H9 (cell line): ENCODE results near the gene IFNAR2. TPM values are rescaled to one million over a fixed set of nuclear protein-coding genes. Genes with fewer than 3 reads are reported as not detected.
A peak's percentile ranks its signal among the peaks of the same experiment; 100 is the strongest.

ENCODE experiments used
- DNase-seq: peaks from one replicate; pipeline ENCODE4 v3.0.0-alpha.2; 2017
- H2AFZ ChIP-seq: one replicate; pipeline ENCODE4 v1.6.1; 2013; ENCODE audit warnings: mild to moderate bottlenecking, low read length, control low read depth, moderate library complexity
- H2AK5ac ChIP-seq: 2 replicates; pipeline ENCODE4 v1.6.1; 2013; ENCODE audit warnings: low read length, control low read depth, mixed read lengths; ENCODE audit not compliant: insufficient read length
- H2BK120ac ChIP-seq: one replicate; pipeline ENCODE4 v1.6.1; 2013; ENCODE audit warnings: low read depth, mild to moderate bottlenecking, low read length, control low read depth, inconsistent platforms; ENCODE audit not compliant: poor library complexity, severe bottlenecking
- H2BK12ac ChIP-seq: 2 replicates; pipeline ENCODE4 v1.6.1; 2013; ENCODE audit warnings: low read length, control low read depth, mixed read lengths, low read depth; ENCODE audit not compliant: insufficient read length
- H2BK15ac ChIP-seq: 2 replicates; pipeline ENCODE4 v1.6.1; 2013; ENCODE audit warnings: low read depth, low read length, control low read depth
- H2BK20ac ChIP-seq: one replicate; pipeline ENCODE4 v1.6.1; 2013; ENCODE audit warnings: low read depth, mild to moderate bottlenecking, low read length, control low read depth, inconsistent platforms; ENCODE audit not compliant: poor library complexity, severe bottlenecking
- H2BK5ac ChIP-seq: 2 replicates; pipeline ENCODE4 v1.6.1; 2013; ENCODE audit warnings: low read length, control low read depth, mixed read lengths; ENCODE audit not compliant: insufficient read length
- H3K14ac ChIP-seq: 2 replicates; pipeline ENCODE4 v1.6.1; 2013; ENCODE audit warnings: low read length, control low read depth; ENCODE audit not compliant: insufficient read depth
- H3K18ac ChIP-seq: 2 replicates; pipeline ENCODE4 v1.6.1; 2013; ENCODE audit warnings: low read depth, mild to moderate bottlenecking, mixed read lengths, low read length, control low read depth; ENCODE audit not compliant: insufficient read length
- H3K23ac ChIP-seq: 2 replicates; pipeline ENCODE4 v1.6.1; 2013; ENCODE audit warnings: low read length, control low read depth, mixed read lengths, low read depth; ENCODE audit not compliant: insufficient read length
- H3K23me2 ChIP-seq: 2 replicates; pipeline ENCODE4 v1.6.1; 2013; ENCODE audit warnings: low read depth, mild to moderate bottlenecking, mixed read lengths, low read length, control low read depth; ENCODE audit not compliant: insufficient read length, poor library complexity, severe bottlenecking
- H3K27ac ChIP-seq: 2 replicates; pipeline ENCODE4 v1.5.1; 2013; ENCODE audit warnings: low read length, control low read depth, mixed read lengths, low read depth; ENCODE audit not compliant: insufficient read length
- H3K27me3 ChIP-seq: 2 replicates; pipeline ENCODE4 v1.6.1; 2013; ENCODE audit warnings: low read length, control low read depth, inconsistent platforms; ENCODE audit not compliant: insufficient read depth
- H3K4ac ChIP-seq: 2 replicates; pipeline ENCODE4 v1.6.1; 2013; ENCODE audit warnings: low read depth, mild to moderate bottlenecking, control low read depth, inconsistent platforms, low read length, moderate library complexity
- H3K4me1 ChIP-seq: 2 replicates; pipeline ENCODE4 v1.6.1; 2013; ENCODE audit warnings: low read length, control low read depth, inconsistent platforms; ENCODE audit not compliant: insufficient read depth
- H3K4me2 ChIP-seq: 2 replicates; pipeline ENCODE4 v1.6.1; 2013; ENCODE audit warnings: low read length, control low read depth, mixed read lengths; ENCODE audit not compliant: insufficient read length, insufficient read depth
- H3K56ac ChIP-seq: 2 replicates; pipeline ENCODE4 v1.6.1; 2013; ENCODE audit warnings: low read depth, mild to moderate bottlenecking, mixed read lengths, low read length, control low read depth; ENCODE audit not compliant: insufficient read length
- H3K79me1 ChIP-seq: 2 replicates; pipeline ENCODE4 v1.6.1; 2013; ENCODE audit warnings: low read depth, mild to moderate bottlenecking, moderate library complexity, low read length, control low read depth, inconsistent platforms; ENCODE audit not compliant: insufficient read depth, poor library complexity, severe bottlenecking
- H3K79me2 ChIP-seq: 2 replicates; pipeline ENCODE4 v1.6.1; 2013; ENCODE audit warnings: low read length, control low read depth, inconsistent platforms; ENCODE audit not compliant: insufficient read depth
- H3K9ac ChIP-seq: 2 replicates; pipeline ENCODE4 v1.6.1; 2013; ENCODE audit warnings: low read length, control low read depth, mixed read lengths; ENCODE audit not compliant: insufficient read length; ENCODE audit errors: extremely low read depth
- H3K9me3 ChIP-seq: one replicate; pipeline ENCODE4 v1.6.1; 2013; ENCODE audit warnings: low read depth, low read length, inconsistent platforms; ENCODE audit not compliant: control insufficient read depth
- H3T11ph ChIP-seq: one replicate; pipeline ENCODE4 v1.6.1; 2013; ENCODE audit warnings: mild to moderate bottlenecking, low read length, control low read depth, inconsistent platforms
- H4K20me1 ChIP-seq: one replicate; pipeline ENCODE4 v1.6.1; 2013; ENCODE audit not compliant: control insufficient read depth, insufficient read length, insufficient read depth
- H4K5ac ChIP-seq: 2 replicates; pipeline ENCODE4 v1.6.1; 2013; ENCODE audit warnings: low read depth, mild to moderate bottlenecking, mixed read lengths, low read length, control low read depth; ENCODE audit not compliant: insufficient read length
- H4K8ac ChIP-seq: replicated peaks from 2 replicates; pipeline ENCODE4 v1.6.1; 2013; ENCODE audit warnings: low read length, control low read depth, mixed read lengths, low read depth; ENCODE audit not compliant: insufficient read length
- H4K91ac ChIP-seq: 2 replicates; pipeline ENCODE4 v1.6.1; 2013; ENCODE audit warnings: low read depth, mild to moderate bottlenecking, moderate library complexity, mixed read lengths, low read length, control low read depth; ENCODE audit not compliant: insufficient read length
- H3K27ac Mint-ChIP-seq, 3 experiments: 2 replicates in 2 of 3; 3 replicates in 1 of 3; pipeline ENCODE4 v1.8.0; 2020 to 2021; ENCODE audit warnings: mixed read lengths in 3 of 3, mild to moderate bottlenecking in 1 of 3, moderate library complexity in 1 of 3
- H3K27me3 Mint-ChIP-seq: 2 replicates; pipeline ENCODE4 v1.8.0; 2021; ENCODE audit warnings: low read depth, mild to moderate bottlenecking, moderate library complexity, mixed read lengths
- H3K36me3 Mint-ChIP-seq, 3 experiments: 2 replicates in 2 of 3; 3 replicates in 1 of 3; pipeline ENCODE4 v1.8.0; 2020 to 2021; ENCODE audit warnings: low read depth in 3 of 3, mixed read lengths in 3 of 3; ENCODE audit not compliant: insufficient read depth in 1 of 3
- H3K4me1 Mint-ChIP-seq, 2 experiments: 2 replicates each; pipeline ENCODE4 v1.8.0; 2020; ENCODE audit warnings: mixed read lengths in 2 of 2
- H3K4me3 Mint-ChIP-seq, 2 experiments: 2 replicates in 1 of 2; 3 replicates in 1 of 2; pipeline ENCODE4 v1.8.0; 2020 to 2021; ENCODE audit warnings: mild to moderate bottlenecking in 2 of 2, mixed read lengths in 2 of 2, moderate library complexity in 1 of 2
- H3K9me3 Mint-ChIP-seq, 2 experiments: 2 replicates in 1 of 2; 3 replicates in 1 of 2; pipeline ENCODE4 v1.8.0; 2020; ENCODE audit warnings: mild to moderate bottlenecking in 2 of 2, mixed read lengths in 2 of 2, moderate library complexity in 1 of 2
- WGBS: extraction: QIAGEN DNeasy Blood & Tissue Kit; methylation state at CpG from one replicate; pipeline ENCODE4 v1.1.7; 2013; ENCODE audit warnings: missing lambda C conversion rate, low lambda C conversion rate, mixed read lengths; ENCODE audit not compliant: insufficient read length; ENCODE audit errors: extremely low coverage; 5-methylcytosine and 5-hydroxymethylcytosine counted together
- long read RNA-seq: library from polyadenylated mRNA; unstranded; transcript quantifications from one replicate; pipeline ENCODE4 v2.0.0, GENCODE V29; 2020
- total RNA-seq: library from RNA; stranded (reverse); gene quantifications from 2 replicates; pipeline ENCODE4 v1.2.1, GENCODE V29; 2021
- TF ChIP-seq, protein P1 (sequence below): fragments of 200-600 bp; sonication (generic); conservative IDR thresholded peaks from 3 replicates; pipeline ENCODE4 v1.8.0; 2021; ENCODE audit warnings: antibody characterized with exemption, mild to moderate bottlenecking

The IFNAR2 gene
- 13.6 and 14.4 TPM in 2 replicates for total RNA-seq
- long read RNA-seq, full-length matches to known transcripts = 58 of 72 reads
- long read RNA-seq, partial matches to known transcripts = 7 of 72 reads
- long read RNA-seq, other reads (novel, unspliced or antisense) = 7 of 72 reads

DNA sequence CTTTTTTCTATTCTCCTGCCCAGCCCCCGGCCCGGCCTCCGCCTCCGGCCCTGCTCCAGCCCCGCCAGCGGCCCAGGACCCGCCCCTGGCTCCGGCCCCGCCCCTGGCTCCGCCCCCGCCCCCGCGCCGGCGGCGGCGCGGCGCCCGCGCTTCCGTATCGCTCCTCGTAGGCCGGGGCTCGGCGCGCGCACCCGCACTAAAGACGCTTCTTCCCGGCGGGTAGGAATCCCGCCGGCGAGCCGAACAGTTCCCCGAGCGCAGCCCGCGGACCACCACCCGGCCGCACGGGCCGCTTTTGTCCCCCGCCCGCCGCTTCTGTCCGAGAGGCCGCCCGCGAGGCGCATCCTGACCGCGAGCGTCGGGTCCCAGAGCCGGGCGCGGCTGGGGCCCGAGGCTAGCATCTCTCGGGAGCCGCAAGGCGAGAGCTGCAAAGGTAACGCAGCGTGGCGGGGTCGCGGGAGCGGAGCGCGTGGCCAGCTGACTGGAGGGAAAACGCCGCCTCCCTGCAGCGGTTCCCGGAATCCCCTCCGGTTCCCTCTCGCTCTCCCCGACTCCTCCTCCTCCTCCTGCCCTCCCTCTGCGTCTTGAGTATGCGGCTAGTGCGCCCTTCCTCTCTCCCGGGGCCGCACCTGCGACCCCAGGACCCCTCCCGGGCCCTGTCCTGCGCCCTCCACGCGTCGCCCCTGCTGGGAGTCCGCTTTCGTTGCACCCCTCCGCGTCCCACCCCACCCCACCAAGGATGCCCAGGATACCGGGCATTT lies at the start of gene IFNAR2:
Gene IFNAR2, plus strand, starts transcription at position 155 of the 761 bp plus-strand sequence. CDS start 11,985 bp downstream, outside the sequence.
- TF ChIP-seq, protein P1, sequence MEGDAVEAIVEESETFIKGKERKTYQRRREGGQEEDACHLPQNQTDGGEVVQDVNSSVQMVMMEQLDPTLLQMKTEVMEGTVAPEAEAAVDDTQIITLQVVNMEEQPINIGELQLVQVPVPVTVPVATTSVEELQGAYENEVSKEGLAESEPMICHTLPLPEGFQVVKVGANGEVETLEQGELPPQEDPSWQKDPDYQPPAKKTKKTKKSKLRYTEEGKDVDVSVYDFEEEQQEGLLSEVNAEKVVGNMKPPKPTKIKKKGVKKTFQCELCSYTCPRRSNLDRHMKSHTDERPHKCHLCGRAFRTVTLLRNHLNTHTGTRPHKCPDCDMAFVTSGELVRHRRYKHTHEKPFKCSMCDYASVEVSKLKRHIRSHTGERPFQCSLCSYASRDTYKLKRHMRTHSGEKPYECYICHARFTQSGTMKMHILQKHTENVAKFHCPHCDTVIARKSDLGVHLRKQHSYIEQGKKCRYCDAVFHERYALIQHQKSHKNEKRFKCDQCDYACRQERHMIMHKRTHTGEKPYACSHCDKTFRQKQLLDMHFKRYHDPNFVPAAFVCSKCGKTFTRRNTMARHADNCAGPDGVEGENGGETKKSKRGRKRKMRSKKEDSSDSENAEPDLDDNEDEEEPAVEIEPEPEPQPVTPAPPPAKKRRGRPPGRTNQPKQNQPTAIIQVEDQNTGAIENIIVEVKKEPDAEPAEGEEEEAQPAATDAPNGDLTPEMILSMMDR = no peak
- Histone ChIP-seq H3K79me2 (no peaks in the 10 kb centered on the region), H3K79me1 (no peaks in the 10 kb centered on the region), H4K20me1 (no peaks in the 10 kb centered on the region), H3K9me3 (no peaks in the 10 kb centered on the region), H3K4ac (no peak within 1 kb of the TSS), H4K91ac (no peak within 1 kb of the TSS), H4K8ac (no peak within 1 kb of the TSS), H2BK120ac (no peak within 1 kb of the TSS), H3K23me2 (peaks cover 13% of the 10 kb centered on the region), H3K18ac (peak within 1 kb of the TSS; percentile 82), H3K27ac (no peak within 1 kb of the TSS), H3K9ac (peak within 1 kb of the TSS; percentile 61), H2AFZ (peak within 1 kb of the TSS; percentile 87), H4K5ac (no peak within 1 kb of the TSS), H2AK5ac (no peak within 1 kb of the TSS), H3K23ac (no peak within 1 kb of the TSS), H3K4me1 (peaks cover 3% of the 10 kb centered on the region; the same call in 1 of the 2 replicates), H2BK5ac (no peak within 1 kb of the TSS), H2BK12ac (no peak within 1 kb of the TSS), H2BK15ac (no peak within 1 kb of the TSS), H3K56ac (no peak within 1 kb of the TSS), H3K14ac (peak within 1 kb of the TSS; percentile 89), H3K4me2 (peak within 1 kb of the TSS; percentile 83), H2BK20ac (no peak within 1 kb of the TSS), H3T11ph (no peak within 1 kb of the TSS), H3K27me3 (no peaks in the 10 kb centered on the region)
- peaks cover 18% of the 10 kb centered on the region for H3K27me3 Mint-ChIP-seq
- H3K4me3 Mint-ChIP-seq = peak within 1 kb of the TSS; percentile 89 to 92
- H3K27ac Mint-ChIP-seq = peak within 1 kb of the TSS in 2 of 3 experiments; percentile 86 to 92; a peak in 2 of 7 replicates
- H3K9me3 Mint-ChIP-seq = peaks cover 3 to 5% of the 10 kb centered on the region in 2 experiments; a peak in 2 of 5 replicates
- no CpG with 5 or more reads among the region's 95 CpGs for WGBS
- peaks cover 5 to 29% (median 13%) of the 10 kb centered on the region in 3 experiments for H3K36me3 Mint-ChIP-seq
- peaks cover 23 to 28% of the 10 kb centered on the region in 2 experiments for H3K4me1 Mint-ChIP-seq
- DNase-seq = peak; percentile 85
